Liver (tissue), 9 donors: ENCODE data around the gene VGLL4. TPM values are rescaled to one million over a fixed set of nuclear protein-coding genes. Genes with fewer than 3 reads are reported as not detected.

Source experiments
- DNase-seq: peaks from one replicate; pipeline ENCODE4 v3.0.0-alpha.2; 2017; ENCODE audit warnings: low spot score
- H3K27ac ChIP-seq, 2 donors: one replicate each; pipeline ENCODE4 v1.7.0; 2013; ENCODE audit warnings: inconsistent platforms in 2 of 2, low read length in 2 of 2, control low read depth in 1 of 2, low read depth in 1 of 2, mild to moderate bottlenecking in 1 of 2
- H3K27me3 ChIP-seq, 4 donors: one replicate each; pipeline versions ENCODE4 v1.6.1 to v1.7.0; 2013; ENCODE audit warnings: low read length in 3 of 4, inconsistent platforms in 1 of 4, mild to moderate bottlenecking in 1 of 4, moderate library complexity in 1 of 4; ENCODE audit not compliant: control insufficient read depth in 4 of 4, insufficient read depth in 4 of 4
- H3K36me3 ChIP-seq, 4 donors: one replicate each; pipeline versions ENCODE4 v1.6.1 to v1.7.0; 2013; ENCODE audit warnings: low read length in 3 of 4, mild to moderate bottlenecking in 3 of 4, low read depth in 1 of 4, moderate library complexity in 1 of 4; ENCODE audit not compliant: control insufficient read depth in 4 of 4, insufficient read depth in 3 of 4
- H3K4me1 ChIP-seq, 4 donors: one replicate each; pipeline versions ENCODE4 v1.6.1 to v1.7.0; 2013; ENCODE audit warnings: low read length in 3 of 4, mild to moderate bottlenecking in 3 of 4, moderate library complexity in 1 of 4; ENCODE audit not compliant: control insufficient read depth in 4 of 4, insufficient read depth in 4 of 4
- H3K4me3 ChIP-seq, 3 donors: one replicate each; pipeline versions ENCODE4 v1.6.1 to v1.7.0; 2013; ENCODE audit warnings: low read length in 3 of 3, control low read depth in 1 of 3, low read depth in 1 of 3, mild to moderate bottlenecking in 1 of 3
- H3K9ac ChIP-seq, 2 donors: one replicate each; pipeline ENCODE4 v1.7.0; 2013; ENCODE audit warnings: low read length in 2 of 2, mild to moderate bottlenecking in 2 of 2, moderate library complexity in 2 of 2, control low read depth in 1 of 2, low read depth in 1 of 2
- H3K9me3 ChIP-seq, 4 donors: one replicate each; pipeline versions ENCODE4 v1.6.1 to v1.7.0; 2013; ENCODE audit warnings: low read length in 3 of 4; ENCODE audit not compliant: control insufficient read depth in 4 of 4
- ATF3 ChIP-seq: IDR thresholded peaks from 2 replicates; pipeline ENCODE4 v1.6.1; 2016; ENCODE audit warnings: antibody characterized with exemption
- CTCF ChIP-seq: fragments of 150-350 bp; IDR thresholded peaks from 2 replicates; pipeline ENCODE4 v1.5.1; 2017; ENCODE audit warnings: improper control_type of control experiment, low read depth, low read length; ENCODE audit not compliant: missing input control
- EGR1 ChIP-seq, 2 donors: IDR thresholded peaks; 2 replicates each; pipeline ENCODE4 v1.6.1; 2016 to 2018; ENCODE audit warnings: antibody characterized with exemption in 2 of 2, low read depth in 2 of 2
- FOXA1 ChIP-seq: IDR thresholded peaks from 2 replicates; pipeline ENCODE4 v1.6.1; 2016; ENCODE audit warnings: antibody characterized with exemption
- FOXA2 ChIP-seq: IDR thresholded peaks from 2 replicates; pipeline ENCODE4 v1.6.1; 2016; ENCODE audit warnings: antibody characterized with exemption
- GABPA ChIP-seq, 2 donors: IDR thresholded peaks in 1 of 2; conservative IDR thresholded peaks in 1 of 2; 2 replicates each; pipeline ENCODE4 v1.6.1; 2016; ENCODE audit warnings: antibody characterized with exemption in 2 of 2, mild to moderate bottlenecking in 1 of 2, moderate library complexity in 1 of 2
- HNF4A ChIP-seq, 2 donors: conservative IDR thresholded peaks; 2 replicates each; pipeline ENCODE4 v1.6.1; 2016; ENCODE audit warnings: antibody characterized with exemption in 2 of 2, mild to moderate bottlenecking in 2 of 2
- HNF4G ChIP-seq: IDR thresholded peaks from 2 replicates; pipeline ENCODE4 v1.6.1; 2016; ENCODE audit warnings: antibody characterized with exemption
- JUND ChIP-seq, 2 donors: IDR thresholded peaks; 2 replicates each; pipeline ENCODE4 v1.6.1; 2016; ENCODE audit warnings: antibody characterized with exemption in 2 of 2
- MAX ChIP-seq: IDR thresholded peaks from 2 replicates; pipeline ENCODE4 v1.6.1; 2016; ENCODE audit warnings: antibody characterized with exemption
- NR2F2 ChIP-seq: IDR thresholded peaks from 2 replicates; pipeline ENCODE4 v1.6.1; 2016; ENCODE audit warnings: antibody characterized with exemption
- RAD21 ChIP-seq, 2 donors: IDR thresholded peaks; 2 replicates each; pipeline ENCODE4 v1.6.1; 2016; ENCODE audit warnings: antibody characterized with exemption in 2 of 2, mild to moderate bottlenecking in 2 of 2
- REST ChIP-seq: IDR thresholded peaks from 2 replicates; pipeline ENCODE4 v1.6.1; 2016; ENCODE audit warnings: antibody characterized with exemption, mild to moderate bottlenecking
- RXRA ChIP-seq, 2 donors: IDR thresholded peaks; 2 replicates each; pipeline ENCODE4 v1.6.1; 2017 to 2018; ENCODE audit warnings: antibody characterized with exemption in 2 of 2, mild to moderate bottlenecking in 1 of 2
- SP1 ChIP-seq: IDR thresholded peaks from 2 replicates; pipeline ENCODE4 v1.6.1; 2018; ENCODE audit warnings: antibody characterized with exemption, mild to moderate bottlenecking
- TAF1 ChIP-seq: conservative IDR thresholded peaks from 2 replicates; pipeline ENCODE4 v1.6.1; 2016; ENCODE audit warnings: antibody characterized with exemption, mild to moderate bottlenecking
- YY1 ChIP-seq: IDR thresholded peaks from 2 replicates; pipeline ENCODE4 v1.6.1; 2016; ENCODE audit warnings: antibody characterized with exemption, mild to moderate bottlenecking
- ZBTB33 ChIP-seq: IDR thresholded peaks from 2 replicates; pipeline ENCODE4 v1.6.1; 2016; ENCODE audit warnings: antibody characterized with exemption
- WGBS: extraction: QIAGEN DNeasy Blood & Tissue Kit; methylation state at CpG from one replicate; pipeline ENCODE4 v1.1.7; 2013; 5-methylcytosine and 5-hydroxymethylcytosine counted together
- polyA plus RNA-seq, 2 donors: library from polyadenylated mRNA; stranded (reverse) in 1 of 2; unstranded in 1 of 2; fragments of 200-250 nt in 1 of 2; fragments of >200 nt in 1 of 2; fragmentation: Nextera tagmentation in 1 of 2; extraction: Ambion mirVana in 1 of 2; gene quantifications; one replicate each; pipeline versions ENCODE4 v1.2.1 to v1.2.3, GENCODE V29; 2013 to 2015
- total RNA-seq, 2 donors: library from RNA; depleted of rRNA; stranded (reverse); fragments of >200 nt; gene quantifications; one replicate each; pipeline ENCODE4 v1.2.3, GENCODE V29; 2014
- donor health status: healthy.
- donor health status: healthy.
- donor health status: healthy.
- donor health status: healthy.
- donor health status: healthy.

The VGLL4 gene
- total and polyA plus RNA-seq, 4 donors: 7.2 to 27.9 (median 13.0) TPM

- TF ChIP-seq ZBTB33 (no peak), FOXA1 (no peak), EGR1 (IDR thresholded peaks at IDR 0.05; ENCODE audit: low read depth in 2 of 2) (no peak), SP1 (no peak)
Observed at GRCh38 chr3:11563865-11564185, 79.9 kb downstream of the VGLL4 start (continued).

- DNase-seq: no peak
- no peak overlapping the region for H3K4me3 ChIP-seq
- H3K9ac ChIP-seq: no peak overlapping the region
- no peak for TF ChIP-seq FOXA2
- TF ChIP-seq RAD21 (IDR thresholded peaks at IDR 0.05): no peak
- TF ChIP-seq FOXA1: no peak
- TF ChIP-seq ATF3: no peak
- TF ChIP-seq HNF4A (conservative IDR thresholded peaks at IDR 0.05): no peak
- no peak for TF ChIP-seq MAX
- no peak for TF ChIP-seq REST
- TF ChIP-seq NR2F2: no peak
- no peak for TF ChIP-seq SP1
- TF ChIP-seq HNF4G: no peak
- TF ChIP-seq GABPA (IDR thresholded peaks at IDR 0.05 in 1 of 2, conservative IDR thresholded peaks at IDR 0.05 in 1 of 2): no peak
- no peak for TF ChIP-seq JUND (IDR thresholded peaks at IDR 0.05)
- no peak for TF ChIP-seq ZBTB33
- TF ChIP-seq TAF1: no peak
- TF ChIP-seq CTCF: no peak
- TF ChIP-seq YY1: no peak
- TF ChIP-seq RXRA (IDR thresholded peaks at IDR 0.05): no peak
- no peak for TF ChIP-seq EGR1 (IDR thresholded peaks at IDR 0.05; ENCODE audit: low read depth in 2 of 2)
- 97% methylated on average over 16 of the region's 16 CpGs for WGBS
- H3K27me3 ChIP-seq: no peaks in the 10 kb centered on the region
- H3K27ac ChIP-seq: no peak overlapping the region
- no peaks in the 10 kb centered on the region for H3K4me1 ChIP-seq
- H3K36me3 ChIP-seq: peaks cover 3 to 24% (median 10%) of the 10 kb centered on the region in 4 donors
- H3K9me3 ChIP-seq: no peaks in the 10 kb centered on the region
Observed at GRCh38 chr3:11563159-11563864, 80.4 kb downstream of the VGLL4 start.
